ENCODE results near the gene NPIPA1. TPM values are rescaled to one million over a fixed set of nuclear protein-coding genes. Genes with fewer than 3 reads are reported as not detected.
"Not testable (repeated sequence)": the region's sequence is repeated elsewhere in the genome, so short reads cannot be mapped to it uniquely, and the experiment has no call there.

The NPIPA1 gene
- total RNA-seq, 1 donor from 2014 or later = 216 TPM

- H3K27me3 Mint-ChIP-seq (ENCODE audit: unreplicated experiment); H3K36me3 Mint-ChIP-seq (ENCODE audit: unreplicated experiment); H3K9me3 Mint-ChIP-seq (ENCODE audit: unreplicated experiment): not testable (repeated sequence)
- peak; percentile 94 for DNase-seq
- Mint-ChIP-seq H3K27ac (ENCODE audit: unreplicated experiment) (peak within 1 kb of the TSS; percentile 82), H3K4me3 (ENCODE audit: unreplicated experiment) (peak within 1 kb of the TSS; percentile 98), H3K4me1 (ENCODE audit: low read depth, unreplicated experiment) (peaks cover 12% of the 10 kb centered on the region)
Observed at GRCh38 chr16:14974656-14975417, 37.6 kb downstream of the NPIPA1 start, which contains the start of gene PDXDC1. Gene PDXDC1 (plus strand): TSS chr16:14975026. CDS start chr16:14975200, 174 bp downstream.

GRCh38 chr16:14975418-14976194 lies 38.4 kb downstream of the NPIPA1 start:
- not testable (repeated sequence) for H3K9me3 Mint-ChIP-seq (ENCODE audit: unreplicated experiment)

GRCh38 chr16:14976971-14977736 lies 39.9 kb downstream of the NPIPA1 start:
- not testable (repeated sequence) for DNase-seq; H3K27me3 Mint-ChIP-seq (ENCODE audit: unreplicated experiment); H3K9me3 Mint-ChIP-seq (ENCODE audit: unreplicated experiment); H3K36me3 Mint-ChIP-seq (ENCODE audit: unreplicated experiment); H3K27ac Mint-ChIP-seq (ENCODE audit: unreplicated experiment)
- Mint-ChIP-seq H3K4me3 (ENCODE audit: unreplicated experiment) (peak overlapping the region; percentile 78), H3K4me1 (ENCODE audit: low read depth, unreplicated experiment) (peaks cover 12% of the 10 kb centered on the region)

More at GRCh38 chr16:14975418-14976194, 38.4 kb downstream of the NPIPA1 start:
- Mint-ChIP-seq H3K4me1 (ENCODE audit: low read depth, unreplicated experiment) (peaks cover 12% of the 10 kb centered on the region), H3K4me3 (ENCODE audit: unreplicated experiment) (peak overlapping the region; percentile 78), H3K27ac (ENCODE audit: unreplicated experiment) (peak overlapping the region; percentile 80)
- peak; percentile 27 for TF ChIP-seq CTCF (IDR thresholded peaks at IDR 0.05; ENCODE audit: partially characterized antibody, unreplicated experiment)
- DNase-seq = peak; percentile 48
- not testable (repeated sequence) for H3K36me3 Mint-ChIP-seq (ENCODE audit: unreplicated experiment); H3K27me3 Mint-ChIP-seq (ENCODE audit: unreplicated experiment)

- H3K4me1 Mint-ChIP-seq (ENCODE audit: low read depth, unreplicated experiment) = peaks cover 12% of the 10 kb centered on the region
- H3K27ac Mint-ChIP-seq (ENCODE audit: unreplicated experiment); H3K9me3 Mint-ChIP-seq (ENCODE audit: unreplicated experiment): not testable (repeated sequence)
Observed at GRCh38 chr16:14978281-14978680, 41.0 kb downstream of the NPIPA1 start.

GRCh38 chr16:14978908-14979307 lies 41.7 kb downstream of the NPIPA1 start:
- H3K36me3 Mint-ChIP-seq (ENCODE audit: unreplicated experiment); H3K27ac Mint-ChIP-seq (ENCODE audit: unreplicated experiment); H3K9me3 Mint-ChIP-seq (ENCODE audit: unreplicated experiment); H3K27me3 Mint-ChIP-seq (ENCODE audit: unreplicated experiment); H3K4me3 Mint-ChIP-seq (ENCODE audit: unreplicated experiment); DNase-seq: not testable (repeated sequence)
- peaks cover 12% of the 10 kb centered on the region for H3K4me1 Mint-ChIP-seq (ENCODE audit: low read depth, unreplicated experiment)

More at GRCh38 chr16:14978281-14978680, 41.0 kb downstream of the NPIPA1 start:
- not testable (repeated sequence) for H3K27me3 Mint-ChIP-seq (ENCODE audit: unreplicated experiment); H3K4me3 Mint-ChIP-seq (ENCODE audit: unreplicated experiment); DNase-seq; H3K36me3 Mint-ChIP-seq (ENCODE audit: unreplicated experiment)

GRCh38 chr16:14981234-14981633 lies 44.0 kb downstream of the NPIPA1 start:
- not testable (repeated sequence) for H3K27ac Mint-ChIP-seq (ENCODE audit: unreplicated experiment); DNase-seq; H3K36me3 Mint-ChIP-seq (ENCODE audit: unreplicated experiment); H3K4me3 Mint-ChIP-seq (ENCODE audit: unreplicated experiment); H3K27me3 Mint-ChIP-seq (ENCODE audit: unreplicated experiment); H3K4me1 Mint-ChIP-seq (ENCODE audit: low read depth, unreplicated experiment); H3K9me3 Mint-ChIP-seq (ENCODE audit: unreplicated experiment)

- not testable (repeated sequence) for H3K4me1 Mint-ChIP-seq (ENCODE audit: low read depth, unreplicated experiment); H3K9me3 Mint-ChIP-seq (ENCODE audit: unreplicated experiment); H3K27me3 Mint-ChIP-seq (ENCODE audit: unreplicated experiment); DNase-seq; H3K36me3 Mint-ChIP-seq (ENCODE audit: unreplicated experiment); H3K27ac Mint-ChIP-seq (ENCODE audit: unreplicated experiment); H3K4me3 Mint-ChIP-seq (ENCODE audit: unreplicated experiment)
Observed at GRCh38 chr16:14982521-14982920, 45.3 kb downstream of the NPIPA1 start.

GRCh38 chr16:14988092-14988491 lies 50.8 kb downstream of the NPIPA1 start:
- Mint-ChIP-seq H3K9me3 (ENCODE audit: unreplicated experiment) (peaks cover 14% of the 10 kb centered on the region), H3K4me3 (ENCODE audit: unreplicated experiment) (peak overlapping the region; percentile 2), H3K27me3 (ENCODE audit: unreplicated experiment) (peaks cover 12% of the 10 kb centered on the region)
- H3K27ac Mint-ChIP-seq (ENCODE audit: unreplicated experiment); H3K4me1 Mint-ChIP-seq (ENCODE audit: low read depth, unreplicated experiment); DNase-seq; H3K36me3 Mint-ChIP-seq (ENCODE audit: unreplicated experiment): not testable (repeated sequence)

GRCh38 chr16:14988661-14989191 lies 51.5 kb downstream of the NPIPA1 start:
- not testable (repeated sequence) for H3K27ac Mint-ChIP-seq (ENCODE audit: unreplicated experiment); H3K36me3 Mint-ChIP-seq (ENCODE audit: unreplicated experiment); H3K4me1 Mint-ChIP-seq (ENCODE audit: low read depth, unreplicated experiment)
- Mint-ChIP-seq H3K4me3 (ENCODE audit: unreplicated experiment) (peak overlapping the region; percentile 82), H3K9me3 (ENCODE audit: unreplicated experiment) (peaks cover 14% of the 10 kb centered on the region), H3K27me3 (ENCODE audit: unreplicated experiment) (peaks cover 13% of the 10 kb centered on the region)
- DNase-seq = peak; percentile 23
